AG04450 (cell line): Measurements from ENCODE around the gene SPG11. TPM values are rescaled to one million over a fixed set of nuclear protein-coding genes. Genes with fewer than 3 reads are reported as not detected.

Experiments
- CTCF ChIA-PET: fragments of 300-600, 350-600 bp; formaldehyde crosslinking; extraction: SDS; loops from one replicate; lab custom pipeline; 2022; ENCODE audit warnings: antibody characterized with exemption, inconsistent platforms; lab: Charles Lee
- POLR2A ChIA-PET: fragments of 350-600 bp; formaldehyde crosslinking; extraction: SDS; loops from one replicate; lab custom pipeline; 2021; ENCODE audit warnings: antibody characterized with exemption, inconsistent platforms; lab: Yijun Ruan, JAX
- DNase-seq: peaks from one replicate; pipeline ENCODE4 v3.0.0-alpha.2; 2011; ENCODE audit warnings: low read depth, low spot score
- H3K27ac ChIP-seq: one replicate; pipeline ENCODE4 v1.5.1; 2012; ENCODE audit warnings: low read depth, low read length, control low read depth
- H3K27me3 ChIP-seq: one replicate; pipeline ENCODE4 v1.6.0; 2012; ENCODE audit warnings: low read length; ENCODE audit not compliant: control insufficient read depth, insufficient read depth
- H3K4me3 ChIP-seq: 2 replicates; pipeline ENCODE4 v1.5.1; 2011; ENCODE audit warnings: mild to moderate bottlenecking, low read depth, low read length, control low read depth
- H3K9me3 ChIP-seq: 2 replicates; pipeline ENCODE4 v1.5.1; 2012; ENCODE audit warnings: low read length; ENCODE audit not compliant: control insufficient read depth, insufficient read depth
- CTCF ChIP-seq: IDR thresholded peaks from 2 replicates; pipeline ENCODE4 v1.5.1; 2011; ENCODE audit warnings: low read depth, low read length, control low read depth, inconsistent platforms
- polyA plus RNA-seq: library from polyadenylated mRNA; depleted of rRNA; stranded (reverse); fragments of >200 nt; gene quantifications from 2 replicates; pipeline ENCODE4 v1.2.3, GENCODE V29; 2011

Gene SPG11
- polyA plus RNA-seq, 1 experiment = 39.6 TPM

GRCh38 chr15:44670087-44670950 is 6.9 kb upstream of the SPG11 start:
- Histone ChIP-seq H3K27me3 (peaks cover 14% of the 10 kb centered on the region), H3K27ac (no peak overlapping the region), H3K9me3 (no peaks in the 10 kb centered on the region), H3K4me3 (no peak overlapping the region)
- ChIA-PET POLR2A (no interaction called here), CTCF (interaction anchor here (8.6 kb wide), 1 partner anchor 66 kb away, joined by 180 read pairs; the partner anchor contains the start of gene TRIM69)
- TF ChIP-seq CTCF = no peak
- no peak for DNase-seq

- no peak overlapping the region for H3K27ac ChIP-seq
- H3K9me3 ChIP-seq = no peaks in the 10 kb centered on the region
- no peak for DNase-seq
- peaks cover 13% of the 10 kb centered on the region for H3K27me3 ChIP-seq
- no peak for TF ChIP-seq CTCF
- no peak overlapping the region for H3K4me3 ChIP-seq
- POLR2A ChIA-PET = no interaction called here
- CTCF ChIA-PET = interaction anchor here (8.6 kb wide), 1 partner anchor 67 kb away, joined by 180 read pairs; the partner anchor contains the start of gene TRIM69
Observed at GRCh38 chr15:44668921-44669320, 5.5 kb upstream of the SPG11 start.

- no peak overlapping the region for H3K4me3 ChIP-seq
- POLR2A ChIA-PET = no interaction called here
- no peak for TF ChIP-seq CTCF
- H3K27ac ChIP-seq = no peak overlapping the region
- peaks cover 8% of the 10 kb centered on the region for H3K27me3 ChIP-seq
- CTCF ChIA-PET = interaction anchor here (0.7 to 8.6 kb wide), 2 partner anchors 69 to 78 kb away, joined by 3 to 180 read pairs; partner anchors contain the start of gene TRIM69
- peaks cover 3% of the 10 kb centered on the region; the same call in 1 of the 2 replicates for H3K9me3 ChIP-seq
- DNase-seq = no peak
Observed at GRCh38 chr15:44667039-44667360, 3.5 kb upstream of the SPG11 start.

- POLR2A ChIA-PET = no interaction called here
- H3K4me3 ChIP-seq = no peak overlapping the region
- no peak for TF ChIP-seq CTCF
- CTCF ChIA-PET = interaction anchor here (0.7 to 8.6 kb wide), 2 partner anchors 70 to 77 kb away, joined by 3 to 180 read pairs; partner anchors contain the start of gene TRIM69
- H3K9me3 ChIP-seq = peaks cover 3% of the 10 kb centered on the region; the same call in 1 of the 2 replicates
- no peak for DNase-seq
- H3K27me3 ChIP-seq = peaks cover 8% of the 10 kb centered on the region
- no peak overlapping the region for H3K27ac ChIP-seq
Observed at GRCh38 chr15:44666210-44667038, 3.0 kb upstream of the SPG11 start.
